Measurements from ENCODE around the gene KCNA1. TPM values are rescaled to one million over a fixed set of nuclear protein-coding genes. Genes with fewer than 3 reads are reported as not detected.
"Not testable (repeated sequence)": the region's sequence is repeated elsewhere in the genome, so short reads cannot be mapped to it uniquely, and the experiment has no call there.

KCNA1 gene
- under 1 TPM; 0.05 to 0.27 (median 0.09) TPM for polyA plus RNA-seq (ENCODE audit: insufficient read length in 4 of 4)

DNA sequence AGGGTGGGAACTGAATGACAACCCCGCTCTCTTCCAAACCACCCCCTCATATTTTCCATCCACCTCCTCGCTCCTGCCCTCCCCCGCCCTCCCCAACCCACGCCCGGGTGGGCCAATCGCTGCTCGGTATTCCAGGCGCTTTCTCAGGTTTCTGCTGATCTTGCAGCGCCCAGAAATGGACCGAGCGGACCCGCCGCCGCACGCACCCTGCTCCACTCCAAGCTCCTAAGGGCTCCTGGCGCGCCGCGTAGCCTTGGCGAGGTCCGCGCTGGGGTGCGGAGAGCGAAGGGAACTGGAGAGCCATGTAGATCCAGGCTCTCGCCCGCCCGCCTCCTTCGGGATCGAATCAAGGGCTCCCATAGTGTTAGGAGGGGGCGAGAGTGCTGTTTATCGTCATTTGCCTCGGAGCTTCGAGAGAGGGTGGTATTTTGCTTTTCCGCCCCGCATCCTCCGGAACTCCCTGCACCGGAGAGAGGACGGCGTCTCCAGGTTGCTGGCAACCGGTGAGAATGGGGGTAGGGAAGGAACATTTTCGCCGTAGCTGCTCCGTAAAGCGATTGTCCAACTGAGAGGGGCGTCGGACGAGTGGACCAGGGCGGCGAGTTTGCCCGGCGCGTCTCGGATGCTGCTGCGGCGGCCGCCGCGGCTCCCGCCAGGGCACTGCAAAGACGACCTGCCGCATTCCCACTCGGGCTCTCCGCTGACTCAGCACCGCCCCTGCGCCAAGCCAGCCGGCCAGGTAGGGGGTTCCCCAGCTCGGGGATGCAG lies at the start of gene KCNA1:
TSS of gene KCNA1 (plus strand) at position 172 of the 768 bp plus-strand sequence. CDS start 1,474 bp downstream, outside the sequence.
- peak in 1 of 4 donors; percentile 6 for DNase-seq (ENCODE audit: low read depth in 4 of 4, low spot score in 2 of 4)

DNA sequence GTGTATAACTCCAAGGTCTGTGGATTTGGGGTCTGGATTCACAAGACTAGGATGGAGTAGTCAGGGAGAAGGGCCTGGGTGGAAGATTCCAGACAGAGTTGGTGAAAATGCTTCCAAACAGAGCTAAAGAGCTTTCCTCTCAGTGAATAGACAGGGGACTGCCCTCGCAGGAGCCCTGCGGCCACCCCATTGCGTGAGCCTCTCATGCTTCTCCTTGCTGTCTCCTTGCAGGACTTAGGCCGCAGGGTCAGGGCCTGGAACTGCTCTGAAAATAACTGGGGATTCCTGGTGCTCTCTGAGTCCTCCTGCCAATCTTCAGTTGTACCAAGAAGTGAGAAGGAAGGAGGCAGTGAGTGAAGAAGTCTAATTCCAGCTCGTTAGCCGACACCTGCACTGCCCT lies 49.0 kb upstream of the KCNA1 start:
- DNase-seq (ENCODE audit: low read depth in 4 of 4, low spot score in 2 of 4) = no peak

GRCh38 chr12:4862809-4863208 lies 46.9 kb upstream of the KCNA1 start:
- DNase-seq (ENCODE audit: low read depth in 4 of 4, low spot score in 2 of 4) = no peak

DNA sequence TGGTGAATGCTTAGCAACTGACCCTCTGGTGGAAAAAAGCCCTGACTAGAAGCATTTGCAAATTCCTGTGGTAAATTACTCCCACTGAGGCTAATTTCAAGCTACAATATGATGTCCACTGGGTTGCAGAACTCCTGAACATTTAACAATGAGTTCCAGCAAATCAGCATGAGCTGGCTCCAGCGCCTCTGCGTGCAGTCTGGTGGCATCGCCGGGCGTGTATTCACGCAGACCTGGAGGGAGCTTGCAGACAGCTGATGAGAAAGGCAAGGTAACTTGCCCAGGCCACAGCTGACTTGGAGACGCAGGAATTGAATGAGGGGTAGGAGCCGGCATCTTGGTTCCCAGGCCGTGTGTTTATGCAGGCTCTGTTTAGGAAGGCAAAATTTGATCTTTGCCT lies 45.1 kb upstream of the KCNA1 start:
- no peak for DNase-seq (ENCODE audit: low read depth in 4 of 4, low spot score in 2 of 4)

GRCh38 chr12:4865246-4865645 lies 44.5 kb upstream of the KCNA1 start:
- no peak for DNase-seq (ENCODE audit: low read depth in 4 of 4, low spot score in 2 of 4)

GRCh38 chr12:4866299-4866698 lies 43.4 kb upstream of the KCNA1 start:
- no peak for DNase-seq (ENCODE audit: low read depth in 4 of 4, low spot score in 2 of 4)

- DNase-seq (ENCODE audit: low read depth in 4 of 4, low spot score in 2 of 4) = no peak
Measured at GRCh38 chr12:4867384-4867783, 42.3 kb upstream of the KCNA1 start.

DNA sequence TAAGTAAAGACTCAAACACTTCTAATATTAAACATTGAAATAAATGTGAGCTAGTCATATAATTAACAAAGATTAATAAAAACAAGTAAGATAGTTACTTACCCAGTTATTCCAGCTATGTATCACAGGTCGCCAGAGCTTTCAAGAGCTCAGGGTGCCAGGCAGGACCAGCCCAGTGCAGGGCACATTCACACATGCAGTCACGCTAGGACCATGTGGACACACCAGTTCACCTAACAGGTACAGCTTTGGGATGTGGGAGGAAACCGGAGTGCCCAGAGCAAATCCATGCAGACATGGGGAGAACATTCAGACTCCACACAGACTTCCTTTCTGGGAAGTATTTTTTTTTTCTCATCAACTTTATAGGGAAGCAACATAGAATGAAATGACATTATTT lies 39.3 kb upstream of the KCNA1 start:
- DNase-seq (ENCODE audit: low read depth in 4 of 4, low spot score in 2 of 4) = no peak

DNA sequence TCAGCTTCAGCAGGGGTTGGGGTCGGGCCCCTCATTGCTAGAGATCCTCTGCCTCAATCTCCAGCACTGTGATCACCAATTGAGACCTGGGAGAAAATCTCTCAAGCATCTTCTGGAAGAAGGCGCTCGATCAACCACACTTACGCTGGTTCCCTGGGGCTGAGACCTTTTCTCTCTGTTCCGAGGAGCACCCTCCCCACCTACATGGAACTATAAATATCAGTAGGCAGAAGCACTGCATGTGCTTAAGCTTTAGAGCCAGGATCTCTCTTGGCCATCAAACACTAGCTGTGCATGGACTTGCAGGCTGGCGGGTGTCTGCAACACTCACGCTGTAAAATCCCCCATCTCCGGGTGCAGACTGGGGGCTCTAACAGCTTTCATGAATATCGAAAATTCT lies 38.2 kb upstream of the KCNA1 start:
- no peak for DNase-seq (ENCODE audit: low read depth in 4 of 4, low spot score in 2 of 4)

GRCh38 chr12:4873947-4874346 lies 35.8 kb upstream of the KCNA1 start:
- DNase-seq (ENCODE audit: low read depth in 4 of 4, low spot score in 2 of 4) = no peak

- no peak for DNase-seq (ENCODE audit: low read depth in 4 of 4, low spot score in 2 of 4)
Measured at GRCh38 chr12:4874671-4875070, 35.0 kb upstream of the KCNA1 start.

GRCh38 chr12:4879481-4879880 lies 30.2 kb upstream of the KCNA1 start:
- not testable (repeated sequence) for DNase-seq (ENCODE audit: low read depth in 4 of 4, low spot score in 2 of 4)

GRCh38 chr12:4881266-4882064 lies 28.2 kb upstream of the KCNA1 start:
- no peak for DNase-seq (ENCODE audit: low read depth in 4 of 4, low spot score in 2 of 4)

DNA sequence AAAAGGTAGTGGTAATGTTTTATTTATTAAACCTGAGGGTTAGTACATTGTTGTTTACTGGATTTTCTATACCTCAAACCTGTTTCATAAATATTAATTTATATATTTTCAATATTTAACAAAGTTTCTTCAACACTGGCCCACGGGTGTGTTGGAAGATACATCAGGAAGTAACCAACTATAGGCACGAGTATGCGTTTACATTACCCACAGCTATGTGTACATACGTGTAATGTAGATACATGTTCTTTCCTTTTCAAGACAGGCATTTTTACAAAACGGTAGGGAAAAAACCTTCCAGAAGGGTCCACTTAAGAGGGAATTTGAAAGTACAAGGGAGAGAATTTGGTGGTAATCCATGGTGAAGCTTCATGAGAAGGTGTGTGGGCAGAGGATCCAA lies 17.8 kb upstream of the KCNA1 start:
- DNase-seq (ENCODE audit: low read depth in 4 of 4, low spot score in 2 of 4) = no peak

DNA sequence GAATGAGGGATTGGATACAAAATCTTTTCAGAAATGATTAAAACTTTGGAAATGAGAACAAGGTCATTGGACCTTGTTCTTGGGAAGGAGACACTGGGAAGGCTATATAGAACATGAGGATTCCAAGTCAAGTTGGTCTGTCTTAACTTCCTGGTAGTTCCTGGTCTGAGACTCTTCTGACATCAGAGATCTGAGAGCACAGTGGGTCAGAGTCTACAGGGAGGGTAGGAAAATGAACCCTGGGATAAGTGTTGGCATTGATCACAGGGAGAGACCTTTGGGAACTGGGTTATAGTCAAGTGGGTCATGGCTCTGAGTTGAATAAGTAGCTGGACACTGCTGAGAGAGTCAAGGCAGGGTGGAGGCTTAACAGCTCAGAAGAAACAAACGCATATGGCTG lies 17.3 kb upstream of the KCNA1 start:
- DNase-seq (ENCODE audit: low read depth in 4 of 4, low spot score in 2 of 4) = no peak

GRCh38 chr12:4894019-4894418 lies 15.7 kb upstream of the KCNA1 start:
- DNase-seq (ENCODE audit: low read depth in 4 of 4, low spot score in 2 of 4) = no peak

GRCh38 chr12:4899364-4899763 lies 10.3 kb upstream of the KCNA1 start:
- no peak for DNase-seq (ENCODE audit: low read depth in 4 of 4, low spot score in 2 of 4)

- DNase-seq (ENCODE audit: low read depth in 4 of 4, low spot score in 2 of 4) = no peak
Measured at GRCh38 chr12:4900327-4900726, 9.4 kb upstream of the KCNA1 start.

DNA sequence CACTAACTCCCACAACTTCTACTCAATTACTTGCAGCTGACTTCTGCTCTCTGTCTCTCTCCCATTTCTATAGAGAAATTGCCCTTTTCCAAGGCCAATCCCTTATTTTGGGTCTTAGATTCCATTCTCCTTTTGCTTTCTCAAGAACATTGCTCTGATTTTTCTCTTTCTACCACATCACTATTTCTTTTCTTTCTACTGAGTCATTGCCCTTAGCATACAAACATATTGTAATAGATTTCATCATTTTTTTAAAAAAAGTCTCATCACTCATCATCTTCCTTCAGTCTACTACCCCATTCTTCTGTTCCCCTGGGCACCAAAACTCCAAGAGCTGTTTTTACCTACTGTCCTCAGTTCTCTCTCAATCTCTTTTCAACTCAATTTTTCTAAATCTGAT lies 4.4 kb upstream of the KCNA1 start:
- DNase-seq (ENCODE audit: low read depth in 4 of 4, low spot score in 2 of 4) = no peak

GRCh38 chr12:4908684-4909409 lies 858 bp upstream of the KCNA1 start:
- peak in 2 of 4 donors; percentile 7 to 12 for DNase-seq (ENCODE audit: low read depth in 4 of 4, low spot score in 2 of 4)

- peak in 1 of 4 donors; percentile 3 for DNase-seq (ENCODE audit: low read depth in 4 of 4, low spot score in 2 of 4)
Measured at GRCh38 chr12:4909410-4909733, 333 bp upstream of the KCNA1 start.
